GM18858 (cell line): Measurements from ENCODE around the gene RBP5.

Experiments used
- ATAC-seq: cut with Tn5 transposase; IDR thresholded peaks from one replicate; pipeline ENCODE4 v1.9.1; 2021; ENCODE audit not compliant: unreplicated experiment

Gene RBP5, protein sequence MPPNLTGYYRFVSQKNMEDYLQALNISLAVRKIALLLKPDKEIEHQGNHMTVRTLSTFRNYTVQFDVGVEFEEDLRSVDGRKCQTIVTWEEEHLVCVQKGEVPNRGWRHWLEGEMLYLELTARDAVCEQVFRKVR

DNA sequence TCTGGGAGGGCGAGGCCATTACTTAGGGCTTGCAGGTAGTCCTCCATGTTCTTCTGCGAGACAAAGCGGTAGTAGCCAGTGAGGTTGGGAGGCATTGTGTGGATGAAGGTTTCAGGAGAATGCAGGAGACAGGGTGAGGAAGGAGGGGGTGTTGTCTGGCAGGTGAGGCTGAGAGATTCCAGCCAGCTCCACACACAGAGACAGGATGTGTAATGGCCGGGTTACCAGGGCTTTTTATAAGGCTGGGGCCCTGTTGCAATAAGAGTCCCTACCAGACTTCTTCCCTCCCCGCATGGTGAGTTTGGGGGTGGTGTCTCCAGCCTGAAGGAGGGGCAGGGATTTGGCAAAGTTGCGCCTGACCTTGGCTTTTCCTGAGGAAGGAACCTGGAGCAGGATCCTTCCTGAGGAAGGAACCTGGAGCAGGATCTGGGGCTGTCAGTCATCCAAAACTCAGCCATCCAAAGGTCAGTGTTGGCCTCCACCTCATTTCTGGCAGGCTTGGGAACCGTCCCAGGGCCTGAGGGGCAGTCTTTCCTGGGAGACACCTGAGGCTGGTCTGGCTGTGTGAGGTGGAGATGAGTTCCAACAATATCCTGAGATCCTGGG, at the start of gene RBP5:
Gene RBP5, minus strand, starts transcription at position 209 of the 606 bp plus-strand sequence. Its CDS starts 114 bp downstream, at position 95.
- no peak for ATAC-seq

DNA sequence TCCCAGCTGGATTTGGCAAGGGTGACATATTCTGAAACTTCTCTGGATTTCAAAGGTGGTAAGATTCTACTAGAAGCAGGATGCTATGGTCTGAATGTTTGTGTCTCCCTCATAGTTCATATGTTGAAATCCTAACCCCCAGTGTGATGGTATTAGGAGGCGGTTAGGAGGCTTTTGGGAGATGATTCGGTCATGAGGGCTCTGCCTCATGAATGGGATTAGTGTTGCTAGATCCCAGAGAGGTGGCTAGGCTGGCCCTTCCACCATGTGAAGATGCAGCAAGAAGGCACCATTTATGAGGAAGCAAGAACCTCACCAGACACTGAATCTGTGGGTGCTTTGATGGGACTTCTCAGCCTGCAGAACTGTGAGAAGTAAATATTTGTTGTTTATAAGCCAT, 49.8 kb upstream of the RBP5 start:
- no peak for ATAC-seq

DNA sequence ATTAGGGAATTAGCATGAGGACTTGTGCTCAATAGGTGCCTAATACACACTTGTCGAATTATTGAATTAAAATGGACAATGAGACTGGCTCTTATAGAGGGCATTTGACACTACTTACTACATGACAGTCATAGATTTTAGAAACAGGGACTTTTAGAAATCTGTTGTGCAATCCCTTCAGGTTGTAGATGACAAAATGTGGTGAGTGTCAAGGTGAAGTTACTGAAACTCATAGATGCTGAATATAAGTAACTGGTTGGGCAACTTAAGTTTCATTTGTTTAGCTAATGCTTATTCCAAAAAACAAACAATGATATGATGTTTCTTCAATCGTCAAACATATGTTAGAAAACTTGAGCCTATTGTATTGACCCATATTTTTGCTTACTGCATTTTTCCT, 47.9 kb upstream of the RBP5 start:
- no peak for ATAC-seq

DNA sequence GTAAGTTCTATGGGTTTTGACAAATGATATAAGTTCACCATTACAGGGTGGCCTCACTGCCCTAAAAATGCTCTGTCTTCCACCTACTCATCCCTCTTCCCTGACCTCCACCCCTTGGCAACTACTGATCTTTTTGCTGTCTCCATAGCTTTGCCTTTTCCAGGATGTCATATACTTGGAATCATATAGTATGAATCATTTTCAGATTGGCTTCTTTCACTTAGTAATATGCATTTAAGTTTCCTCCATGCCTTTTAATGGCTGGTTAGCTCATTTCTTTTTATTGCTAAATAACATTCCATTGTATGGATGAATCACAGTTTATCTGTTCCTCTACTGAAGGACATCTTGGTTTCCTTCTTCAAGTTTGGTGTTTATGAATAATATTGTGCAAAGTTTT, 46.8 kb upstream of the RBP5 start:
- ATAC-seq = no peak

DNA sequence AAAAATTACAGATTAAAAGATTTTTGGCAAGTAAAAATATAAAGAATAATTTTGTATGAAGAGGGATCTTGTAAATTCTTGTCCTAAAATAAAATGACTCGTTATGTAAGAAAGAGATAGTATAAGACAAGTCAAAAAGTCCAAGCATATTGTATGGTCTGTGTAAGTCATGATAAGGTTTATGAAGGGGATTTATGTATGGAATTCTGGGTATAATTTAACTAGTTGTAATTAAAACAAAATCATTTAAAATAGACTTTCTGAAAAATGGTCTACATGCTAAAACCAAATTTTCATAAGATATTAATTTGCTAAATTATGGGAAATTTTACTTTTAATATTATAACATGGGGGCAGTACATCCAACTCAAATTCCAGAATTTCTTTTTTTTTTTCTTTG, 43.2 kb upstream of the RBP5 start:
- no peak for ATAC-seq

DNA sequence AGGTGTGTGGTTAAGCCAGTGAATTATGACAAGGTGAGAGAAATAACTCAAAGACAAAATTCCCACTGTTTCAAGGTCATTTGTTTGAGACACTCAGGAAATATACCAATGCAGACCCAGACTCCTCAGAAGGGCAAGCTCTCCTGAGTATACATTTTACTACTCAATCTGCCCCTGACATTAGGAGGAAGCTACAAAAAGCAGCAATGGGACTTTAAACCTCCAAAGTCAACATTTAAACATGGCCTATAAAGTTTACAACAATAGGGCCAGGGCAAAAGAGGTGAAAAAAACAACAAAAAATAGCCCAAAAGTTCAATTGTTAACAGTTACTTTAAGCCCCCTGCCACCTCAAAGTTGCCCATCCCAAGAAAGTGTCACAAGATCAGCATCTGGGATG, 41.3 kb upstream of the RBP5 start:
- ATAC-seq = no peak

DNA sequence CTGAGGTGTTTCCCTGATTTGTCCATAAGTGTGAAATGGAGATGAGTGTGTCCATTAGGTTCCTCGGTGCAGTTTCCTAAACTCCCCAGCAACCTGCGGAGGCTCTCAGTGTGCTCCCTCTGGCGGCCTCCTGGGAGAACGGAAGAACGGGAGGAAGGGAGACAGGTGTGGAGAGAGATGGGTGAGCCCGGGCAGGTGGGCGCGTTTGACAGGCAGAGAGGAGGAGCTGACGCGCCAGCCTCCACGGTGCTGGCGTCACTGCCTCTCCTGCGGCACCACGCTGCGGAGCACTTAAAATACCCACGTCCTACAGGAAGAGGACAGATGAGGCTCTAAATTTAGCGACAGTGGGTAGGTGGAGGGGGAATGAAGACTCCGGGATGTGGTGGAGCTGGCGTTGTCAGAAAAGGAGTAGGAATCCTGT, 34.0 kb upstream of the RBP5 start:
- ATAC-seq = no peak

DNA sequence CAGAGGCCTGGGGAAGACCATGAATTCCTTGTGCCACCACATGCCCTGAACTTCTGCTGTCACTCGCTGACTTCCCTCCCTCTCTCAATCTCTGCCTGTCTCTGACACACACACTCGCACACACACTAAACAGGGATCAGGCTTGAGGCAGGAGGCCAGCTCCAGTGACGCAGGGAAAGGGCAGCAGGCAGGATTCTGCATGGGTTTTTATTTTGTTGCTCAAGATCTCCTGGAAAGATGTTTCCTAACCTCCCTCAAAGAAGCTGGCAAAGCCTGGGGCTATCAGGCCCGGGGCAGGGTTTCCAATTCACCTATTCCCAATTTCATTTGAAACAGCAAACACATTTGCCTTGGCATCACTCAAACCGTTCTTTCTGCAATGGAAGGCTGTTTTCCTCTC, 33.1 kb upstream of the RBP5 start:
- no peak for ATAC-seq

DNA sequence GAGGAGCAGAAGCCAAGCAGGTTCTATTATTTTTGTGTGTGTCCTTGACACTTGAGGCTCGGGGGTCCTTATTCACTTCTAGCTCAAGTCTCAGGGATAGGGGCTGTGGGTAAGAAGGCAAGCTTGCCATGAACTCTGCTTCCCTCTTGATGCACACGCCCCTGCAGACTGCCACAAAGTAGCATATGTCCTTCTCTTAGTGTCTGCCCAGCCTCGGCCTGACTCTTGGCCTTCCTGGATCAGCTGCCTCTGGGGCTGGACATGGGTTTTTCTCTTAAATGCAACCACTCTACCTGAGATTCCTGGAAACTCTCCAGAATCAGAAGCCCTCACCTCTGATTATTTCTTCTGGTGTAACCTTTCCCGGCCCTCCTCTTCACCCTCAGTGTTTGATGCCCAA, 32.6 kb upstream of the RBP5 start:
- ATAC-seq = no peak

DNA sequence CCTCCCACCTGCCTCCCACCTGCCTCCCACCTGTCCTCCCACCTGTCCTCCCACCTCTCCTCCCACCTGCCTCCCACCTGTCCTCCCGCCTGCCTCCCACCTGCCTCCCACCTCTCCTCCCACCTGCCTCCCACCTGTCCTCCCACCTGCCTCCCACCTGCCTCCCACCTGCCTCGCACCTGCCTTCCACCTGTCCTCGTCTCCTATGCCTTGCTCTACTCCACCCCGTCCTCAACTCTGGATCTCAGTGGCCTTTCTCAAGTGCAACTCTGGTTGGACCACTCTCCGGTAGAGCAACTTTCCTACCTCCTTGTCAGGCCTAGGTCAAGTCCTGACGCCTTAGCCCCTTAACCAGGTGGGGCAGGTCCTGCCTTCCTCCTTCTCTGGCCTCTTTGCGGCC, 31.5 kb upstream of the RBP5 start:
- no peak for ATAC-seq

DNA sequence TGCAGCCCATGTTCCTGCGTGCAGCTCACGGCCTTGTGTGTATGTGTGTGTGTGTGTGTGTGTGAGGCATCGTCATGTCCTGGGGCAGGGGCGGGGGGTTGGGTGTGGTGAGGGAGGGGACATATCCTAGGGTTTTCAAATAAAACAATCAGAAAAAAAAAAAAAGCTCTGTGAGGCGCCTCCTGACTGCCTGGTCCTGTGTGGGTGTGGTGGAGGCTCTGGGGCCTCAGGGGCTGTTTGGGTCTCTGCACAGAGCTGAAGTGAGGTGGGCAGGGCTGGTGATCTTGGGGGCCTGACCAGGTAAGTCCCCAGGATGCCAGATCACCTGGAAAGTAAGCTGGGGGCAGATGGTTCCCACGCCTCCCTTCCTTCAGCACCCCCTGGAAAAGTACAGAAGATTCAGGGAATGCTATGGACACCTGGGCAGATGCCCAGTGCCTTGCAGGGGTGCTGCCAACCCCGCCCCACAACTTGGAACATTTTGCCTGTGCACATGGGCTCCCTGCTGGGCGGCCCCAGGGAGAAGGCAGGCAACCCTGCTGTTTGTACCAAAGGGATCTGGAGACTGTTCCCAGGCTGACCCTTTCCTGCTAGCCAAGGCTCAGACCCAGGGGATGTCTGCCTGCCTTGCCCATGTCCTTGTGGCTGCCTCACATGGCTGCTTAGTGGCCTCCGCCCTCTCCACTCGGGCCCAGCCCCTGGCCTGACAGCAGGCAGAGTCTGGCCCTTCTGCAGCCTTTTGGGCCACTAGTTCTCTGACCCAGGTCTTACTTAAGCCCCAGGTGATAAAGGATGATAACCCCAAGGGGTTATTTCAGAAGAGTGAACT, 30.3 kb upstream of the RBP5 start:
- no peak for ATAC-seq

DNA sequence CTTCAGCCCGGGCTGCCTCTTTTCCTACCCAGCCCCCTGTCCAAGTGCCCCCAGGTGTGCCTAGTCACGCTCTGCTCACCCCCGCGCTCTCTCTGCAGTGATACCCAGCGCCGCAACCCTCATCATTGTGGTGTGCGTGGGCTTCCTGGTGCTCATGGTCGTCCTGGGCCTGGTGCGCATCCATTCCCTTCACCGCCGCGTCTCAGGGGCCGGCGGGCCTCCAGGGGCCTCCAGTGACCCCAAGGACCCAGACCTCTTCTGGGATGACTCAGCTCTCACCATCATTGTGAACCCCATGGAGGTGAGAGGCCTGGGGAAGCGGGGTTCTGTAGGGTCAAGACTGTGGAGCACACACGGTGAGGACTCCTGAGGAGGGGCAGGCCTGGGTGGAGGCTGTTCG, 28.7 kb upstream of the RBP5 start:
- ATAC-seq = no peak

DNA sequence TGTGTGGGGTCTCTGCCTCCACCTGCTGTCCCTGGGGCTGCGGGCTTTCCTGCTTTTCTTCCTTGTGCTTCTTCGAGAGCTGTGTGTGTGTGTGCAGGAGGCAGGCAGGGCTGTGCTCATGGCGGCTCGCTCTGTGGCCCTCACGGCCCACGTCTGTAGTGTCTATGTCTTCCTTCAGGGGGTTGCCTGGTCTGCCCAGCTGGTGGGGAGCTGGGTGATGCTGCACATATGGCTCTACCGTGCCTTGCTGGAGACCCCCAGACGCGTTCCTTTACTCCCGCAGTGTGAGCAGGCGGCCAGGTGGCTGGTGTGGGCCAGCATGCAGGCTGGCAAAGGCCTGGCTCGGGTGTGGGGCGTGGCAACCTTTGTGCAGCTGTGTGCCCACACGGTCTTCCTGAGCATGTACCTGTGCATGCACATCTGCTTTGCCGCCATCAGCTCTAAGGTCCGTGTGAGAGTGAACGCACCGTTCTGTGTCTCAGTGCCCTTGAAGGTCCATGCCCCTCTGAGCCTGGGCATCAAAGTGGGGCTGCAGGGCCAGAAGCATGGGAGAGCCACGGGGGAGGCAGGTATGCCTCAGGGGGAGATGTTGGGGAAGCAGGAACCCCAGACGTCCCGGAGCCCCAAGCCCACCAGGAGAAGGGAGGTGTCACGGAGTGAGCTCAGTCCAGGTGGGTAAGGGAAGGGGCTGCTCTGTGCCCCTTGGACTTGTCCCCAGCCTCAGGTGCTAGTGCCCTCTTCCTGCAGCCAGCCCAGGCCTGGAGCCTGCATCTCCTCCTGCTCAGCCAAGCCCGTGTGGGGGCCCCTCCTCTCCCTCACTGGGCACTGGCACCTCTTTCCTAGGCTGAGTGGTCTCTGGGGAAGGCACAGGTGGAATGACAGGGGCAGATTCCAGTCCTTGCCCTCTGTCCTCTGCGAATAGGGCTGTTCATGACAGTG, 27.8 kb upstream of the RBP5 start:
- no peak for ATAC-seq

DNA sequence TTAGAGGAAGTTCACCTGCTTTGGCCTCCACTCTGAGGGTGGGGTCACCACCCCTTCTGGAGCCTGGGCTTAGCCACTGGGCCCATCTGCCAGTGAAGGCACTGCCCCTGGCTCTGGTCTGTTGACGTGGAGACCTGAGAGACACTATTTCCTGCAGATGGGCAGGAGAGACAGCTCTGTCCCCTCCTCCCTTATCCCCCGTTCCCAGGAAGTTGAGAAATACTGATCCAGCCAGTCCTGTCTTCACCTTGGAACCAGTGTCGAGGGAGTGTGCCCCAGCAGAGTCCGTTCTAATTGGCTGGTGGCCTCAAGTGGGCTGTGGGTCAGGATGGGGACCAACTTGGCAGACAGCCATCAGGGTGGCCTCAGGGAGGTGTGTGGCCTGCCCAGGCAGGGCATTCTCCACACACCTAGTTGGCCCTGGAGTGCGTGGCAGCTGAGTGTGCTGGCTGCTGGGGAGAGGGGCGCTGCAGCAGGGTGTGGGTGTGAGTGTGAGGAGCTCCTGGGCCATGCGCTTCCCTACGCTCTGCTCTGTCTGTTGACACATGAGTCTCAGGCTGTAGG, 26.9 kb upstream of the RBP5 start:
- no peak for ATAC-seq

DNA sequence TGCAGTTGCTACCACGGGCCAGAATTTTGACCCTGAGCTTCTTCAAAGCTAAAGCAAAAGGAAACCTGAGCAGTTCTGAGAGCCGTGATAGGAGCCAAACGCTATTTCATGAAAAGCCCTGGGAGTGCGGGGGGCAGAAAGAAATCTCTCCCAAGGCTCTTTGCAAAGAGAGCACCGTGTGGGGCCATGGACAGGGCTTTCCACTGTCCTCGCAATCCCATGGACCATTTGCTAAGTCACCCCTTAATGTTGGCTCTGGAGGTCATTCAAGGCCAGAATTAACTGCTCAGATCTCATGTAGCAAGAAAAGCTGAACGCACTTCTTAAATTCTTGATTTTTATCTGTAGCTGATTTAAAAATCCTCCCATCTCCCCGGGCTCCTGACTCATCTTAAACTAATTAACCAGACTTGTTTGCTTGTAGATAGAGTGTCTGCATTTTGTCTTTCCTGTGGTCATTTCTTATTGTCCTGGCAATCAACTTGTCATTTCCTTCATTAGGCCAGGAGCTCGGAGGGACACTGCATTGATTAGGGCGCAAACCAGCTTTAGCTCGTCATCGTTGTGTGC, 26.3 kb upstream of the RBP5 start:
- no peak for ATAC-seq

DNA sequence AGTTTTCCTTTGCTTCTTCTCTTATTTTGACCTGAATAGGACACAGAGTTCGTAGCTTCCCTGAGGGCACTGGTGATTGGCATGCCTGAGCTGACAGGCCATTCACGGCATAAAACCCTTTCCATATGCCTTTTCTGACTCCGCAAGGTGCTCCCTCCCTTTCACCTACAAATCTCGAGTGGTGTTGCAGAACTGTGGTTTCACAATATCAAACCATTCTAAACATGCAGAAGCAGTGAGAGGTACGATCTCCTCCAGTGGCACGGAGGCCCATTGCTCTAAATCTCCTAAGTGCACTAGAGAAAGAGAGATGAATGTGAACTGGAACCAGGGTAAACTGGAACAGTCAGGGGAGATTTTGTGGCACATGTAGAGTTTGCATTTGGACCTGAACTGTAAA, 25.4 kb upstream of the RBP5 start:
- no peak for ATAC-seq

DNA sequence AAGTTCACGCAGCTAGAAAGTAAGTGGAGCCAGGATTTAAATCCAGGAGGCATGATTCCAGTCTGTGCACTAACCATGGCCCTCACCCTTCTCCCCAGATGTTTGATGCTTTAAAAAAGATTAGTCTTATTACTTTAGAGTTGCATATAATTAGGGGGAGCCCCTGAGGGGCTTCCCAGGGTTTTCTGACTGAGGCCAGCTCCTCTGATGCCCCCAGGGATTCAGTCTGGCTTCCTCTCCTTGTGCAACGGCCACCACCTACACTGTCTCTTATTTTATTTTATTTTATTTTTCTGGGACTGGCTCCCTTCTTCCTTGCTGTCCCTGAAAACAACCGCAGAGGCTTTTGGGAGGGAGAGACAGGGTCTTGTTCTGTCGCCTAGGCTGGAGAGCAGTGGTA, 24.1 kb upstream of the RBP5 start:
- no peak for ATAC-seq

DNA sequence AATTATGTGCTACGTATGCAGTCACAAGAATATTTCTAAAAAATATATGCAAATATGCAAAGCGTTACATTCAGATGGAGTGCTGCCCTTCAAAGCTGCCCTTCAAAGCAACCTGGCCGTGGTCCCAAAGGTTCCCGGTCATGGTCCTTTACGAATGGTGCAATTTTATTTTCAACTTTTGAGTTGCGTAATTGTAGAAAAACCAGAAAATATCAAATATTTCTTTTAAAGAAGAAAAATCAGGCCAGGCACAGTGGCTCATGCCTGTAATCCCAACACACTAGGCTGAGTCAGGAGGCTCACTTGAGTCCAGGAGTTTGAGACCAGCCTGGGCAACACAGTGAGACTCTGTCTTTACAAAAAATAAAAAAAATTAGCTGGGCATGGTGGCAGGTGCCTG, 22.8 kb upstream of the RBP5 start:
- no peak for ATAC-seq

DNA sequence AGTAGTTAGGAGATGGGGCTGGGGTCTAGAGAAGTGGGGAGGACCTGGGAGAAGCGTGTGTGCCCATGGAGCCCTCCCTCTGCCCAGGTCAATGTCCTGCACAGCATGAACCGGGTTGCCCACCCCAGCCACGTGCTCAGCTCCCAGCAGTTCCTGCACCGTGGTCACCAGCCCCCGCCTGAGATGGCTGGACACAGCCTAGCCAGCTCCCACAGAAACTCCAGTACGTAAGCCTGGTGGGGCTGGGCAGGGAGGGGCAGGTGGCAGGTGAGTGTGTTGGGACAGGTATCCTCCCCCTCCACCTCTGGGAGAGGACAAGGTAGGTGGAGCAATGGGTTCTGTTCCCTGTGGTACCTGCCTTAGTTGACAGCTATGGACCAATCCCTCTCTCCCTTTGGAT, 22.2 kb upstream of the RBP5 start:
- ATAC-seq = no peak

DNA sequence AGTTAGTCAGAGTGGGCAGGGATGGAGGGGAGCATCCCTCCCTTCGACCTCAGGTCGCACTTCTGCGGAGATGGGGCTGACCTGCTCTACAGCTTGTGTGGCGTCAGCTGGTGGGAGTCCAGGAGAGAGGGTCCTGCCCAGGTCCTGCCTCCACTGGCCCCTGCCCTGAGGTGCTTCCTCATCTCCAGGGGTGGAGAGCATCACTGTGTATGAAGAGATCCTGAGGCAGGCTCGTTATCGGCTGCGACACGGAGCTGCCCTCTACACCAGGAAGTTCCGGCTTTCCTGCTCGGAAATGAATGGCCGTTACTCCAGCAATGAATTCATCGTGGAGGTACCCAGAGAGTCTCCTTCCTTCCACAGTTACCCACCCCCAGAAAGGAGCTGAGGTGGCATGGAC, 21.7 kb upstream of the RBP5 start:
- ATAC-seq = no peak

DNA sequence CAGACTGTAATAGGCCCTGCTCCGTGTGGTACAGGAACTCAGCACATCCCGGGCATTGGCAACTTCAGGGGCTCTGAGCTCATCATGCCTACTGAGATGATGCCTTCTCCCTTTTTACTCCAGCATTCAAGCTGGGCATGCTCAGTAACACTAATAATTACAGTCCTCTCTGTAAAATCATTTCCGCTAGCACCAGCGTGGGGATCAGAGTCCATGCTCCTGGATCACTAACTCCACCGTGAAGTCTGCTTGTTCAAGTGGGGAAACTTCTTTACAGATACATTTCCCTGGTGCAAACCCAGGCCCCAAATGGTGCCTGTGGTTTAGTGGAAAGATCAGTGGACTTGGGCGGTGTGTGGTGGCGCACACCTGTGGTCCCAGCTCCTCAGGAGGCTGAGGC, 18.2 kb upstream of the RBP5 start:
- no peak for ATAC-seq
